GM12873 (cell line): ENCODE data around the gene PARP2.

Source experiments
- CTCF ChIP-seq: IDR thresholded peaks from 2 replicates; pipeline ENCODE4 v1.5.1; 2012; ENCODE audit warnings: low read depth, mild to moderate bottlenecking, moderate library complexity, low read length, control low read depth; ENCODE audit not compliant: insufficient read depth; ENCODE audit errors: missing control alignments

Gene PARP2

GRCh38 chr14:20380681-20381080 is 37.2 kb downstream of the PARP2 start:
- no peak for TF ChIP-seq CTCF

GRCh38 chr14:20381341-20381740 is 37.9 kb downstream of the PARP2 start:
- no peak for TF ChIP-seq CTCF

- no peak for TF ChIP-seq CTCF
Measured at GRCh38 chr14:20382526-20382925, 39.1 kb downstream of the PARP2 start.

- TF ChIP-seq CTCF, result no peak
Measured at GRCh38 chr14:20383032-20383431, 39.6 kb downstream of the PARP2 start.

GRCh38 chr14:20383636-20384035 is 40.2 kb downstream of the PARP2 start:
- no peak for TF ChIP-seq CTCF

GRCh38 chr14:20384321-20384720 is 40.9 kb downstream of the PARP2 start:
- no peak for TF ChIP-seq CTCF

- TF ChIP-seq CTCF, result no peak
Measured at GRCh38 chr14:20384886-20385285, 41.5 kb downstream of the PARP2 start.

- TF ChIP-seq CTCF, result no peak
Measured at GRCh38 chr14:20386276-20386855, 42.9 kb downstream of the PARP2 start.
